Pons (tissue), 1 donor: ENCODE measurements around the gene C10orf95.
"Not testable (repeated sequence)": the region's sequence is repeated elsewhere in the genome, so short reads cannot be mapped to it uniquely, and the experiment has no call there.

Experiments used
- DNase-seq: peaks from one replicate; pipeline ENCODE4 v3.0.0-alpha.2; 2016; ENCODE audit warnings: low spot score

The C10orf95 gene

GRCh38 chr10:102463983-102464382 lies 12.6 kb upstream of the C10orf95 start:
- DNase-seq = no peak

GRCh38 chr10:102462512-102463054 lies 11.2 kb upstream of the C10orf95 start:
- DNase-seq = no peak

- DNase-seq = peak; percentile 84
Observed at GRCh38 chr10:102461187-102462054, 10.1 kb upstream of the C10orf95 start.

- DNase-seq = no peak
Observed at GRCh38 chr10:102460836-102461186, 9.5 kb upstream of the C10orf95 start.

GRCh38 chr10:102458656-102459055 lies 7.3 kb upstream of the C10orf95 start:
- DNase-seq = no peak

GRCh38 chr10:102457591-102458150 lies 6.3 kb upstream of the C10orf95 start:
- no peak for DNase-seq

- DNase-seq = no peak
Observed at GRCh38 chr10:102455893-102456471, 4.6 kb upstream of the C10orf95 start.

- DNase-seq = not testable (repeated sequence)
Observed at GRCh38 chr10:102454662-102455487, 3.5 kb upstream of the C10orf95 start.

- no peak for DNase-seq
Observed at GRCh38 chr10:102453502-102453901, 2.2 kb upstream of the C10orf95 start.

- DNase-seq = peak; percentile 76
Observed at GRCh38 chr10:102452672-102453340, 1.5 kb upstream of the C10orf95 start.

- DNase-seq = peak; percentile 60
Observed at GRCh38 chr10:102450374-102451104, 804 bp downstream of the C10orf95 start.

- DNase-seq = no peak
Observed at GRCh38 chr10:102450124-102450373, 1.3 kb downstream of the C10orf95 start.

- DNase-seq = no peak
Observed at GRCh38 chr10:102449321-102450123, 1.8 kb downstream of the C10orf95 start.

GRCh38 chr10:102444851-102445250 lies 6.5 kb downstream of the C10orf95 start:
- DNase-seq = no peak

GRCh38 chr10:102438374-102438773 lies 13.0 kb downstream of the C10orf95 start:
- DNase-seq = no peak

GRCh38 chr10:102437515-102437914 lies 13.8 kb downstream of the C10orf95 start:
- DNase-seq = no peak

- DNase-seq = no peak
Observed at GRCh38 chr10:102436312-102436711, 15.0 kb downstream of the C10orf95 start.

- no peak for DNase-seq
Observed at GRCh38 chr10:102435529-102436233, 15.7 kb downstream of the C10orf95 start.

GRCh38 chr10:102435133-102435497 lies 16.2 kb downstream of the C10orf95 start:
- DNase-seq = no peak
